Measurements from ENCODE around the gene LPIN1.

Gene LPIN1

DNA sequence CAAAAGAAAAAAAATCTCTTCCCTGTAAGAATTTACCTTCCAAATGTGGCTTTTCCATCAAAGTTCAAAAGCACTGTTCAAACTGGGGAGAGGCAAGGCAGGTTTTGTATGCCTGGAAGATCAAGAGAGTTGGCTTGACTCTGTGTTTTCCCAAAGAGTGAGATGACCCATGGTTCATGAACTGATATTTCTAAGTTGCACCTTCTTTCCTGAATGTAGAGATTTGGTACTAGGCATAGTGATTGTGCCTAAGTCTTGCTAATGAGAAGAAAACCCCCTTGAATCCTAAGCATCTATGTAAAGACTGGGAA lies 23.4 kb upstream of the LPIN1 start:
- Histone ChIP-seq H2BK12ac (ENCODE audit: low read length in 2 of 2) (no peak overlapping the region), H3K27me3 (ENCODE audit: control insufficient read depth in 1 of 2, insufficient read depth in 1 of 2, low read length in 2 of 2) (peaks cover 3 to 64% of the 10 kb centered on the region in 2 experiments), H3K36me3 (ENCODE audit: control insufficient read depth in 1 of 2, insufficient read depth in 2 of 2, low read depth in 1 of 2, low read length in 2 of 2) (no peaks in the 10 kb centered on the region), H3K9ac (ENCODE audit: low read length) (no peak overlapping the region), H3K9me3 (ENCODE audit: control insufficient read depth, low read length) (no peaks in the 10 kb centered on the region), H3K23ac (ENCODE audit: low read length in 2 of 2) (no peak overlapping the region), H3K18ac (ENCODE audit: low read depth in 1 of 2, low read length in 2 of 2) (no peak overlapping the region), H3K4me3 (ENCODE audit: insufficient read depth in 1 of 2, low read depth in 1 of 2, low read length in 2 of 2) (no peak overlapping the region), H2AFZ (ENCODE audit: low read depth, low read length) (no peak overlapping the region), H2AK5ac (ENCODE audit: low read length, severe bottlenecking) (no peak overlapping the region), H3K4me1 (ENCODE audit: control insufficient read depth, insufficient read depth, low read depth, low read length) (no peaks in the 10 kb centered on the region), H3K79me1 (replicated peaks; ENCODE audit: low read length, poor library complexity, severe bottlenecking) (no peaks in the 10 kb centered on the region), H2BK5ac (ENCODE audit: low read depth, low read length, poor library complexity, severe bottlenecking) (no peak overlapping the region), H2BK120ac (ENCODE audit: low read depth, low read length) (no peak overlapping the region), H3K4ac (ENCODE audit: low read depth in 1 of 2, low read length in 2 of 2) (no peak overlapping the region), H4K91ac (ENCODE audit: low read length) (no peak overlapping the region), H3K4me2 (ENCODE audit: low read length, poor library complexity, severe bottlenecking) (no peak overlapping the region), H2BK15ac (ENCODE audit: low read depth, poor library complexity, severe bottlenecking) (no peak overlapping the region), H4K8ac (ENCODE audit: low read length) (no peak overlapping the region), H3K27ac (ENCODE audit: low read length, poor library complexity, severe bottlenecking) (no peak overlapping the region), H3K14ac (ENCODE audit: low read length in 2 of 2) (no peak overlapping the region)
- DNase-seq, result no peak

DNA sequence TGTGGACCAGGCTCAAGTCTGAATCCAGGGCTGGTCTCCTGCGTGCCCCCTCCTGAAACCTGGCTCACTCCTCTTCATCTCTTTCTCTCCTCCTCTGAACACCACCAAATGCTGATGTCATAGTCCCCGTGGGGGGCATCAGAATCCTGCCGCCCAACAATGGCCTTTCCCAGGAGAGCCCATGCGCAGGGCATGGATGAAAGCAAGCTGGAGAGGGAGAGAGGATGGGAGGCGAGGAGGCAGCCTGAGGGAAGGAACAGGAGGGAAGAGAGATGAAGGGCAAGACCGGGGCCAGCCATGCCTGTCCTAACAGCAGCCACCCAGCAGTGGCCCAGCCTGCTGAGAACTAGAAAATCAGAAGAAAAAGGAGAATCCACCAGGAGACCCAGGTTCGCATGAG lies 22.3 kb upstream of the LPIN1 start:
- Histone ChIP-seq H3K4me3 (ENCODE audit: insufficient read depth in 1 of 2, low read depth in 1 of 2, low read length in 2 of 2) (no peak overlapping the region), H2BK12ac (ENCODE audit: low read length in 2 of 2) (no peak overlapping the region), H4K8ac (ENCODE audit: low read length) (no peak overlapping the region), H3K23ac (ENCODE audit: low read length in 2 of 2) (no peak overlapping the region), H3K36me3 (ENCODE audit: control insufficient read depth in 1 of 2, insufficient read depth in 2 of 2, low read depth in 1 of 2, low read length in 2 of 2) (no peaks in the 10 kb centered on the region), H3K14ac (ENCODE audit: low read length in 2 of 2) (no peak overlapping the region), H2BK15ac (ENCODE audit: low read depth, poor library complexity, severe bottlenecking) (no peak overlapping the region), H2AFZ (ENCODE audit: low read depth, low read length) (no peak overlapping the region), H3K27ac (ENCODE audit: low read length, poor library complexity, severe bottlenecking) (no peak overlapping the region), H3K18ac (ENCODE audit: low read depth in 1 of 2, low read length in 2 of 2) (no peak overlapping the region), H3K9ac (ENCODE audit: low read length) (no peak overlapping the region), H2BK5ac (ENCODE audit: low read depth, low read length, poor library complexity, severe bottlenecking) (no peak overlapping the region), H2BK120ac (ENCODE audit: low read depth, low read length) (no peak overlapping the region), H3K27me3 (ENCODE audit: control insufficient read depth in 1 of 2, insufficient read depth in 1 of 2, low read length in 2 of 2) (peaks cover 3 to 57% of the 10 kb centered on the region in 2 experiments), H3K79me1 (replicated peaks; ENCODE audit: low read length, poor library complexity, severe bottlenecking) (no peaks in the 10 kb centered on the region), H4K91ac (ENCODE audit: low read length) (no peak overlapping the region), H3K9me3 (ENCODE audit: control insufficient read depth, low read length) (no peaks in the 10 kb centered on the region), H3K4me1 (ENCODE audit: control insufficient read depth, insufficient read depth, low read depth, low read length) (no peaks in the 10 kb centered on the region), H3K4me2 (ENCODE audit: low read length, poor library complexity, severe bottlenecking) (no peak overlapping the region), H2AK5ac (ENCODE audit: low read length, severe bottlenecking) (no peak overlapping the region), H3K4ac (ENCODE audit: low read depth in 1 of 2, low read length in 2 of 2) (no peak overlapping the region)
- 81% methylated on average over 7 of the region's 7 CpGs for WGBS
- DNase-seq, result no peak

DNA sequence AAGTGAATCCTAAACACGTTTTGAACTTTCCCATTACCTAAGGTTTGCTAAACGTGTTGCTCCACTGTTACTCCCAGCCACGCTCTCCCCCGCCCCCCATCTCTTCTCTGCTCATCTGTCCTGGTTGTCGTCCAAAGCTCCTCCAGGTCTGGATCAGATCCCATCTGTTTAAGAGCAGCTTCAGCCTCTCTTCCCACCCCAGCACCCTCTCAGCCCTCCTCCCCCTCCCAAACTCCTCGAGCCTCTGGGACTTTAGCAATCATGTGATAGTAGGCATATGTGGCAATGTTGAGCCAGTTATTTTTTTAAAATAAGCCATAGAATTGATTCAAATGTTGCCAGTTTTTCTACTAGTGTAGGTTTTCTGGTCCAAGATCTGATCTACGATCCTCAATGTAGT lies 20.0 kb upstream of the LPIN1 start:
- Histone ChIP-seq H3K9me3 (ENCODE audit: control insufficient read depth, low read length) (no peaks in the 10 kb centered on the region), H2BK12ac (ENCODE audit: low read length in 2 of 2) (no peak overlapping the region), H3K18ac (ENCODE audit: low read depth in 1 of 2, low read length in 2 of 2) (no peak overlapping the region), H3K79me1 (replicated peaks; ENCODE audit: low read length, poor library complexity, severe bottlenecking) (no peaks in the 10 kb centered on the region), H2BK120ac (ENCODE audit: low read depth, low read length) (no peak overlapping the region), H3K14ac (ENCODE audit: low read length in 2 of 2) (no peak overlapping the region), H3K27ac (ENCODE audit: low read length, poor library complexity, severe bottlenecking) (no peak overlapping the region), H3K36me3 (ENCODE audit: control insufficient read depth in 1 of 2, insufficient read depth in 2 of 2, low read depth in 1 of 2, low read length in 2 of 2) (no peaks in the 10 kb centered on the region), H3K9ac (ENCODE audit: low read length) (no peak overlapping the region), H3K4me3 (ENCODE audit: insufficient read depth in 1 of 2, low read depth in 1 of 2, low read length in 2 of 2) (no peak overlapping the region), H2AFZ (ENCODE audit: low read depth, low read length) (no peak overlapping the region), H4K8ac (ENCODE audit: low read length) (no peak overlapping the region), H2BK5ac (ENCODE audit: low read depth, low read length, poor library complexity, severe bottlenecking) (no peak overlapping the region), H2BK15ac (ENCODE audit: low read depth, poor library complexity, severe bottlenecking) (no peak overlapping the region), H3K27me3 (ENCODE audit: control insufficient read depth in 1 of 2, insufficient read depth in 1 of 2, low read length in 2 of 2) (peaks cover 3 to 40% of the 10 kb centered on the region in 2 experiments), H4K91ac (ENCODE audit: low read length) (no peak overlapping the region), H2AK5ac (ENCODE audit: low read length, severe bottlenecking) (no peak overlapping the region), H3K4me1 (ENCODE audit: control insufficient read depth, insufficient read depth, low read depth, low read length) (no peaks in the 10 kb centered on the region), H3K23ac (ENCODE audit: low read length in 2 of 2) (no peak overlapping the region), H3K4ac (ENCODE audit: low read depth in 1 of 2, low read length in 2 of 2) (no peak overlapping the region), H3K4me2 (ENCODE audit: low read length, poor library complexity, severe bottlenecking) (no peak overlapping the region)
- 72% methylated on average over 6 of the region's 7 CpGs for WGBS
- no peak for DNase-seq

DNA sequence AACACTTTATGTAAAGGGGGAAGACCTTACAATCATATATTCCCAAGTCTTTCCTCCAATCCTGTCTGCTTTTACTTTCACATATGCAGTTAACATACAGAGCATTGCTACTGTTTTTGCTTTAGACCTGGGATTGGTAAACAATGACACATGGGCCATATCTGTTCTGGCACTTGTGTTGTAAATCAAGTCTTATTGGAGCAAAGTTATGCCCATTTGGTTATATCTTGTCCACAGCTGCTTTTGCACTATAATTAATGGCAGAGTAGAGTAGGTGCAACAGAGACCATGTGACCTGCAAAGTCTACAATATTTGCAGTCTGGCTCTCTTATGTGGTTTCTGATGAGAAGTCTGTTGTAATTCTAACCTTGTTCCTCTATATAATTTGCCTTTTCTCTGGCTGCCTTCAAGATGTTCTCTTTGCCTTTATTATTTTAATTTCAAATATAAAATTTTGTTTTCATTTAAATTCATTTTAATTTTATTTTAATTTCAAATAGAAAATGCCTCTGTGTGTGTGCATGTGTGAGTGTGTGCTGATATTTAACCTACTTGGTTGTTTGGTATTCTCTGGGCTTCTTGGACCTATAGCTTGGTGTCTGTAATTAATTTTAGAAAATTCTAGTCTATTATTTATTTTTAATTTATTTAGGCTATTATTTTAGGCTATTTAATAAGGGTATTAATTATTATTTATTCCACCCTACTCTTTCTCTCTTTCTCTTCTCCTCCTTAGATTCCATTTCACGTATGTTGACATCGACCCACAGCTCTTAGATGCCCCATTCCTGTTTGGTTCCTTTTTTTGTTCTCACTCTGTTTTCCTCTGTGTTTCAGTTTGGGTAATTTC lies 16.8 kb upstream of the LPIN1 start:
- H4K91ac ChIP-seq (ENCODE audit: low read length), result no peak overlapping the region
- no peak overlapping the region for H3K4ac ChIP-seq (ENCODE audit: low read depth in 1 of 2, low read length in 2 of 2)
- H3K18ac ChIP-seq (ENCODE audit: low read depth in 1 of 2, low read length in 2 of 2), result no peak overlapping the region
- no peak overlapping the region for H3K4me3 ChIP-seq (ENCODE audit: insufficient read depth in 1 of 2, low read depth in 1 of 2, low read length in 2 of 2)
- no peak overlapping the region for H3K23ac ChIP-seq (ENCODE audit: low read length in 2 of 2)
- no peak overlapping the region for H3K27ac ChIP-seq (ENCODE audit: low read length, poor library complexity, severe bottlenecking)
- WGBS, result 85% methylated on average over 2 of the region's 2 CpGs
- H2BK5ac ChIP-seq (ENCODE audit: low read depth, low read length, poor library complexity, severe bottlenecking), result no peak overlapping the region
- H4K8ac ChIP-seq (ENCODE audit: low read length), result no peak overlapping the region
- H2BK120ac ChIP-seq (ENCODE audit: low read depth, low read length), result no peak overlapping the region
- no peak overlapping the region for H2AFZ ChIP-seq (ENCODE audit: low read depth, low read length)
- no peak overlapping the region for H3K14ac ChIP-seq (ENCODE audit: low read length in 2 of 2)
- H3K79me1 ChIP-seq (replicated peaks; ENCODE audit: low read length, poor library complexity, severe bottlenecking), result no peaks in the 10 kb centered on the region
- H2BK15ac ChIP-seq (ENCODE audit: low read depth, poor library complexity, severe bottlenecking), result no peak overlapping the region
- H3K27me3 ChIP-seq (ENCODE audit: control insufficient read depth in 1 of 2, insufficient read depth in 1 of 2, low read length in 2 of 2), result peaks cover 3 to 17% of the 10 kb centered on the region in 2 experiments
- H2BK12ac ChIP-seq (ENCODE audit: low read length in 2 of 2), result no peak overlapping the region
- no peaks in the 10 kb centered on the region for H3K9me3 ChIP-seq (ENCODE audit: control insufficient read depth, low read length)
- H3K9ac ChIP-seq (ENCODE audit: low read length), result no peak overlapping the region
- DNase-seq, result no peak
- no peaks in the 10 kb centered on the region for H3K36me3 ChIP-seq (ENCODE audit: control insufficient read depth in 1 of 2, insufficient read depth in 2 of 2, low read depth in 1 of 2, low read length in 2 of 2)
- H3K4me1 ChIP-seq (ENCODE audit: control insufficient read depth, insufficient read depth, low read depth, low read length), result no peaks in the 10 kb centered on the region
- H2AK5ac ChIP-seq (ENCODE audit: low read length, severe bottlenecking), result no peak overlapping the region
- H3K4me2 ChIP-seq (ENCODE audit: low read length, poor library complexity, severe bottlenecking), result no peak overlapping the region

Measured in mesenchymal stem cell (in vitro differentiated cells and primary cell).